GM12891 (cell line): Measurements from ENCODE around the gene CD46.

Experiments used
- POLR2A ChIP-seq: IDR thresholded peaks from 2 replicates; pipeline ENCODE4 v1.6.1; 2011; ENCODE audit warnings: low read depth, low read length, control low read depth
- POLR2AphosphoS5 ChIP-seq: IDR thresholded peaks from 2 replicates; pipeline ENCODE4 v1.6.1; 2011; ENCODE audit warnings: low read depth, low read length, control low read depth
- TAF1 ChIP-seq: IDR thresholded peaks from 2 replicates; pipeline ENCODE4 v1.6.1; 2011; ENCODE audit warnings: low read depth, low read length, control low read depth

GRCh38 chr1:207820568-207821463, 69.0 kb downstream of the CD46 start:
- no peak for TF ChIP-seq POLR2A
- TF ChIP-seq TAF1: no peak
- no peak; the same call in 1 of the 2 replicates for TF ChIP-seq POLR2AphosphoS5
